Measurements from ENCODE around the gene MRGPRX4. TPM values are rescaled to one million over a fixed set of nuclear protein-coding genes. Genes with fewer than 3 reads are reported as not detected.
"Not testable (repeated sequence)": the region's sequence is repeated elsewhere in the genome, so short reads cannot be mapped to it uniquely, and the experiment has no call there.

The MRGPRX4 gene
- total RNA-seq, 3 donors from 2014 or later = not detected

- no peak for DNase-seq (ENCODE audit: low spot score in 2 of 2)
- TF ChIP-seq CTCF (IDR thresholded peaks at IDR 0.05) = no peak
- no peak for TF ChIP-seq POLR2AphosphoS5 (IDR thresholded peaks at IDR 0.05)
- TF ChIP-seq POLR2A (IDR thresholded peaks at IDR 0.05) = no peak
- no peaks in the 10 kb centered on the region for H3K9me3 ChIP-seq
- H3K27me3 ChIP-seq = no peaks in the 10 kb centered on the region
- no peak overlapping the region for H3K27ac ChIP-seq
- intact Hi-C loops (cut with DNase I; ENCODE audit: low total_unique reads) = no loop called here
- no peaks in the 10 kb centered on the region for H3K4me1 ChIP-seq
- no peaks in the 10 kb centered on the region for H3K36me3 ChIP-seq
- H3K4me3 ChIP-seq = no peak overlapping the region
Measured at GRCh38 chr11:18191376-18191775, 18.7 kb downstream of the MRGPRX4 start.

- H3K36me3 ChIP-seq = no peaks in the 10 kb centered on the region
- H3K27me3 ChIP-seq = no peaks in the 10 kb centered on the region
- TF ChIP-seq CTCF (IDR thresholded peaks at IDR 0.05) = no peak
- TF ChIP-seq POLR2A (IDR thresholded peaks at IDR 0.05) = no peak
- TF ChIP-seq POLR2AphosphoS5 (IDR thresholded peaks at IDR 0.05) = no peak
- no peaks in the 10 kb centered on the region for H3K9me3 ChIP-seq
- no peak overlapping the region for H3K27ac ChIP-seq
- H3K4me3 ChIP-seq = no peak overlapping the region
- H3K4me1 ChIP-seq = no peaks in the 10 kb centered on the region
- intact Hi-C loops (cut with DNase I; ENCODE audit: low total_unique reads) = no loop called here
- no peak for DNase-seq (ENCODE audit: low spot score in 2 of 2)
Measured at GRCh38 chr11:18193010-18193409, 20.4 kb downstream of the MRGPRX4 start.

GRCh38 chr11:18196532-18196931 is 23.9 kb downstream of the MRGPRX4 start:
- intact Hi-C loops (cut with DNase I; ENCODE audit: low total_unique reads) = no loop called here
- Histone ChIP-seq H3K9me3 (no peaks in the 10 kb centered on the region), H3K27me3 (no peaks in the 10 kb centered on the region), H3K4me1 (no peaks in the 10 kb centered on the region), H3K27ac (no peak overlapping the region), H3K36me3 (no peaks in the 10 kb centered on the region), H3K4me3 (no peak overlapping the region)
- TF ChIP-seq CTCF (IDR thresholded peaks at IDR 0.05) (no peak), POLR2A (IDR thresholded peaks at IDR 0.05) (no peak), POLR2AphosphoS5 (IDR thresholded peaks at IDR 0.05) (no peak)
- DNase-seq (ENCODE audit: low spot score in 2 of 2) = no peak

- H3K9me3 ChIP-seq; H3K4me1 ChIP-seq; H3K36me3 ChIP-seq; DNase-seq (ENCODE audit: low spot score in 2 of 2); intact Hi-C loops (cut with DNase I; ENCODE audit: low total_unique reads); H3K27me3 ChIP-seq; H3K4me3 ChIP-seq; H3K27ac ChIP-seq: not testable (repeated sequence)
Measured at GRCh38 chr11:18197738-18198137, 25.1 kb downstream of the MRGPRX4 start.

GRCh38 chr11:18203723-18204122 is 31.1 kb downstream of the MRGPRX4 start:
- Histone ChIP-seq H3K27me3 (peaks cover 0 to 8% of the 10 kb centered on the region in 2 donors), H3K27ac (no peak overlapping the region), H3K4me3 (no peak overlapping the region), H3K36me3 (no peaks in the 10 kb centered on the region), H3K4me1 (no peaks in the 10 kb centered on the region), H3K9me3 (peaks cover 0 to under 1% of the 10 kb centered on the region in 2 donors)
- intact Hi-C loops (cut with DNase I; ENCODE audit: low total_unique reads) = no loop called here
- no peak for TF ChIP-seq POLR2AphosphoS5 (IDR thresholded peaks at IDR 0.05)
- no peak for TF ChIP-seq POLR2A (IDR thresholded peaks at IDR 0.05)
- TF ChIP-seq CTCF (IDR thresholded peaks at IDR 0.05) = no peak
- no peak for DNase-seq (ENCODE audit: low spot score in 2 of 2)

GRCh38 chr11:18204220-18204619 is 31.6 kb downstream of the MRGPRX4 start:
- Histone ChIP-seq H3K4me1 (no peaks in the 10 kb centered on the region), H3K9me3 (peaks cover 0 to 6% of the 10 kb centered on the region in 2 donors), H3K36me3 (no peaks in the 10 kb centered on the region), H3K4me3 (no peak overlapping the region), H3K27ac (no peak overlapping the region), H3K27me3 (peaks cover 0 to 12% of the 10 kb centered on the region in 2 donors)
- DNase-seq (ENCODE audit: low spot score in 2 of 2) = no peak
- no peak for TF ChIP-seq POLR2AphosphoS5 (IDR thresholded peaks at IDR 0.05)
- TF ChIP-seq CTCF (IDR thresholded peaks at IDR 0.05) = no peak
- no peak for TF ChIP-seq POLR2A (IDR thresholded peaks at IDR 0.05)
- intact Hi-C loops (cut with DNase I; ENCODE audit: low total_unique reads) = no loop called here

Data from breast epithelium (tissue), 4 donors.